Glomerular visceral epithelial cell (primary cell): ENCODE data around the gene POP4.

Source experiments
- DNase-seq: peaks from one replicate; pipeline ENCODE4 v3.0.0-alpha.2; 2016; ENCODE audit errors: extremely low spot score

POP4 gene

GRCh38 chr19:29576761-29577648, 29.1 kb upstream of the POP4 start:
- peak; percentile 65 for DNase-seq

- no peak for DNase-seq
These were observed 28.5 kb upstream of the POP4 start for GRCh38 chr19:29577649-29577963.

GRCh38 chr19:29578349-29578748, 27.7 kb upstream of the POP4 start:
- no peak for DNase-seq

- DNase-seq: no peak
These were observed 26.7 kb upstream of the POP4 start for GRCh38 chr19:29579308-29579910.

- DNase-seq: no peak
These were observed 24.7 kb upstream of the POP4 start for GRCh38 chr19:29581398-29581797.

GRCh38 chr19:29583196-29583999, 22.7 kb upstream of the POP4 start:
- DNase-seq: no peak

GRCh38 chr19:29586401-29586800, 19.7 kb upstream of the POP4 start:
- DNase-seq: no peak

GRCh38 chr19:29587059-29587458, 19.0 kb upstream of the POP4 start:
- DNase-seq: no peak

GRCh38 chr19:29587518-29587986, 18.5 kb upstream of the POP4 start:
- DNase-seq: peak; percentile 56

- DNase-seq: no peak
These were observed 18.0 kb upstream of the POP4 start for GRCh38 chr19:29588095-29588494.

- no peak for DNase-seq
These were observed 15.8 kb upstream of the POP4 start for GRCh38 chr19:29590278-29590677.

GRCh38 chr19:29591670-29592069, 14.4 kb upstream of the POP4 start:
- no peak for DNase-seq

- no peak for DNase-seq
These were observed 12.2 kb upstream of the POP4 start for GRCh38 chr19:29593869-29594268.

- no peak for DNase-seq
These were observed 9.9 kb upstream of the POP4 start for GRCh38 chr19:29596080-29596727.

- peak; percentile 45 for DNase-seq
These were observed 9.1 kb upstream of the POP4 start for GRCh38 chr19:29596885-29597525.

- no peak for DNase-seq
These were observed 8.0 kb upstream of the POP4 start for GRCh38 chr19:29598036-29598435.

GRCh38 chr19:29598496-29598895, 7.6 kb upstream of the POP4 start:
- DNase-seq: no peak

- DNase-seq: no peak
These were observed 2.8 kb upstream of the POP4 start for GRCh38 chr19:29603308-29603707.

- DNase-seq: no peak
These were observed 301 bp downstream of the POP4 start for GRCh38 chr19:29606420-29606747.

- no peak for DNase-seq
These were observed 3.6 kb downstream of the POP4 start for GRCh38 chr19:29609636-29610035.

GRCh38 chr19:29610213-29610573, 4.1 kb downstream of the POP4 start:
- DNase-seq: no peak
